ENCODE data around the gene BYSL.
A peak's percentile ranks its signal among the peaks of the same experiment; 100 is the strongest.

BYSL gene

GRCh38 chr6:41957117-41957516, 35.8 kb downstream of the BYSL start:
- Histone ChIP-seq H2BK120ac (ENCODE audit: insufficient read depth, low read length, poor library complexity) (no peak overlapping the region), H3K4me1 (ENCODE audit: control insufficient read depth in 1 of 2, insufficient read depth in 2 of 2, low read length in 2 of 2) (peaks cover 0 to 7% of the 10 kb centered on the region in 2 experiments), H2AK5ac (ENCODE audit: low read length) (no peak overlapping the region), H3K23ac (ENCODE audit: low read length) (no peak overlapping the region), H3K36me3 (ENCODE audit: control insufficient read depth in 1 of 2, insufficient read depth in 2 of 2, low read length in 2 of 2) (no peaks in the 10 kb centered on the region), H4K8ac (ENCODE audit: low read depth, low read length) (no peak overlapping the region), H3K18ac (ENCODE audit: low read length) (no peak overlapping the region), H2BK5ac (ENCODE audit: low read depth, low read length, poor library complexity) (no peak overlapping the region), H3K4me3 (ENCODE audit: low read depth, low read length) (no peak overlapping the region), H3K27ac (ENCODE audit: low read depth, low read length) (peak overlapping the region; percentile 8), H3K14ac (ENCODE audit: low read length) (no peak overlapping the region), H3K9ac (ENCODE audit: low read length) (no peak overlapping the region), H4K91ac (ENCODE audit: low read depth, low read length) (no peak overlapping the region), H3K9me3 (ENCODE audit: insufficient read depth, low read depth, low read length) (no peaks in the 10 kb centered on the region), H3K79me2 (ENCODE audit: control insufficient read depth, insufficient read depth, low read length, poor library complexity) (no peaks in the 10 kb centered on the region), H2AFZ (ENCODE audit: insufficient read depth, low read length, poor library complexity) (no peak overlapping the region), H4K12ac (ENCODE audit: low read depth, low read length) (no peak overlapping the region), H3K4ac (ENCODE audit: low read depth, low read length) (no peak overlapping the region), H3K27me3 (ENCODE audit: insufficient read depth, low read length) (no peaks in the 10 kb centered on the region), H3K4me2 (ENCODE audit: low read length) (no peak overlapping the region), H3K79me1 (ENCODE audit: low read length) (peaks cover 2% of the 10 kb centered on the region), H2BK12ac (ENCODE audit: low read length) (no peak overlapping the region)
- peak; percentile 61 to 78 for DNase-seq
- no CpG with 5 or more reads among the region's 4 CpGs for WGBS (ENCODE audit: extremely low coverage, insufficient coverage, insufficient read length)

- Histone ChIP-seq H4K91ac (ENCODE audit: low read depth, low read length) (no peak overlapping the region), H3K4me3 (ENCODE audit: low read depth, low read length) (no peak overlapping the region), H2AFZ (ENCODE audit: insufficient read depth, low read length, poor library complexity) (no peak overlapping the region), H3K4ac (ENCODE audit: low read depth, low read length) (no peak overlapping the region), H3K79me1 (ENCODE audit: low read length) (peaks cover 2% of the 10 kb centered on the region), H4K12ac (ENCODE audit: low read depth, low read length) (no peak overlapping the region), H3K36me3 (ENCODE audit: control insufficient read depth in 1 of 2, insufficient read depth in 2 of 2, low read length in 2 of 2) (no peaks in the 10 kb centered on the region), H3K27ac (ENCODE audit: low read depth, low read length) (no peak overlapping the region), H3K9ac (ENCODE audit: low read length) (no peak overlapping the region), H3K79me2 (ENCODE audit: control insufficient read depth, insufficient read depth, low read length, poor library complexity) (no peaks in the 10 kb centered on the region), H2AK5ac (ENCODE audit: low read length) (no peak overlapping the region), H3K4me1 (ENCODE audit: control insufficient read depth in 1 of 2, insufficient read depth in 2 of 2, low read length in 2 of 2) (peaks cover 0 to 7% of the 10 kb centered on the region in 2 experiments), H2BK5ac (ENCODE audit: low read depth, low read length, poor library complexity) (no peak overlapping the region), H3K27me3 (ENCODE audit: insufficient read depth, low read length) (no peaks in the 10 kb centered on the region), H2BK120ac (ENCODE audit: insufficient read depth, low read length, poor library complexity) (no peak overlapping the region), H2BK12ac (ENCODE audit: low read length) (no peak overlapping the region), H3K9me3 (ENCODE audit: insufficient read depth, low read depth, low read length) (no peaks in the 10 kb centered on the region), H3K18ac (ENCODE audit: low read length) (no peak overlapping the region), H4K8ac (ENCODE audit: low read depth, low read length) (no peak overlapping the region), H3K23ac (ENCODE audit: low read length) (no peak overlapping the region), H3K4me2 (ENCODE audit: low read length) (no peak overlapping the region), H3K14ac (ENCODE audit: low read length) (no peak overlapping the region)
- no CpG with 5 or more reads among the region's 6 CpGs for whole genome bisulfite sequencing (ENCODE audit: extremely low coverage, insufficient coverage, insufficient read length)
- DNase-seq, result no peak
These were observed 36.9 kb downstream of the BYSL start for GRCh38 chr6:41958022-41958856.

- no CpG with 5 or more reads among the region's 4 CpGs for WGBS (ENCODE audit: extremely low coverage, insufficient coverage, insufficient read length)
- Histone ChIP-seq H3K4me3 (ENCODE audit: low read depth, low read length) (no peak overlapping the region), H3K9me3 (ENCODE audit: insufficient read depth, low read depth, low read length) (no peaks in the 10 kb centered on the region)
These were observed 38.7 kb downstream of the BYSL start for GRCh38 chr6:41960028-41960427.

GRCh38 chr6:41963371-41963770, 42.1 kb downstream of the BYSL start:
- Histone ChIP-seq H3K9ac (ENCODE audit: low read length) (no peak overlapping the region), H3K4me3 (ENCODE audit: low read depth, low read length) (no peak overlapping the region), H3K79me1 (ENCODE audit: low read length) (peaks cover 13% of the 10 kb centered on the region), H3K14ac (ENCODE audit: low read length) (no peak overlapping the region), H3K27ac (ENCODE audit: low read depth, low read length) (no peak overlapping the region), H3K18ac (ENCODE audit: low read length) (no peak overlapping the region), H3K27me3 (ENCODE audit: insufficient read depth, low read length) (no peaks in the 10 kb centered on the region), H2BK5ac (ENCODE audit: low read depth, low read length, poor library complexity) (no peak overlapping the region), H3K23ac (ENCODE audit: low read length) (no peak overlapping the region), H3K4me1 (ENCODE audit: control insufficient read depth in 1 of 2, insufficient read depth in 2 of 2, low read length in 2 of 2) (peaks cover 8 to 11% of the 10 kb centered on the region in 2 experiments), H3K36me3 (ENCODE audit: control insufficient read depth in 1 of 2, insufficient read depth in 2 of 2, low read length in 2 of 2) (no peaks in the 10 kb centered on the region), H4K91ac (ENCODE audit: low read depth, low read length) (no peak overlapping the region), H2BK12ac (ENCODE audit: low read length) (peak overlapping the region; percentile 67), H4K12ac (ENCODE audit: low read depth, low read length) (no peak overlapping the region), H2BK120ac (ENCODE audit: insufficient read depth, low read length, poor library complexity) (no peak overlapping the region), H3K4me2 (ENCODE audit: low read length) (no peak overlapping the region), H2AFZ (ENCODE audit: insufficient read depth, low read length, poor library complexity) (no peak overlapping the region), H2AK5ac (ENCODE audit: low read length) (no peak overlapping the region), H3K79me2 (ENCODE audit: control insufficient read depth, insufficient read depth, low read length, poor library complexity) (no peaks in the 10 kb centered on the region), H4K8ac (ENCODE audit: low read depth, low read length) (no peak overlapping the region), H3K9me3 (ENCODE audit: insufficient read depth, low read depth, low read length) (no peaks in the 10 kb centered on the region), H3K4ac (ENCODE audit: low read depth, low read length) (no peak overlapping the region)
- DNase-seq, result no peak
- no CpG with 5 or more reads among the region's 1 CpG for WGBS (ENCODE audit: extremely low coverage, insufficient coverage, insufficient read length)

More at GRCh38 chr6:41960028-41960427, 38.7 kb downstream of the BYSL start:
- H3K18ac ChIP-seq (ENCODE audit: low read length), result no peak overlapping the region
- no peak overlapping the region for H3K4ac ChIP-seq (ENCODE audit: low read depth, low read length)
- H3K14ac ChIP-seq (ENCODE audit: low read length), result no peak overlapping the region
- no peak overlapping the region for H2BK12ac ChIP-seq (ENCODE audit: low read length)
- H4K91ac ChIP-seq (ENCODE audit: low read depth, low read length), result no peak overlapping the region
- no peaks in the 10 kb centered on the region for H3K79me2 ChIP-seq (ENCODE audit: control insufficient read depth, insufficient read depth, low read length, poor library complexity)
- no peak overlapping the region for H2BK120ac ChIP-seq (ENCODE audit: insufficient read depth, low read length, poor library complexity)
- no peak overlapping the region for H2AFZ ChIP-seq (ENCODE audit: insufficient read depth, low read length, poor library complexity)
- no peak for DNase-seq
- no peak overlapping the region for H2AK5ac ChIP-seq (ENCODE audit: low read length)
- H4K8ac ChIP-seq (ENCODE audit: low read depth, low read length), result no peak overlapping the region
- peaks cover 0 to 7% of the 10 kb centered on the region in 2 experiments for H3K4me1 ChIP-seq (ENCODE audit: control insufficient read depth in 1 of 2, insufficient read depth in 2 of 2, low read length in 2 of 2)
- H3K27ac ChIP-seq (ENCODE audit: low read depth, low read length), result no peak overlapping the region
- H2BK5ac ChIP-seq (ENCODE audit: low read depth, low read length, poor library complexity), result no peak overlapping the region
- no peak overlapping the region for H3K9ac ChIP-seq (ENCODE audit: low read length)
- no peak overlapping the region for H3K4me2 ChIP-seq (ENCODE audit: low read length)
- peaks cover 2% of the 10 kb centered on the region for H3K79me1 ChIP-seq (ENCODE audit: low read length)
- no peaks in the 10 kb centered on the region for H3K36me3 ChIP-seq (ENCODE audit: control insufficient read depth in 1 of 2, insufficient read depth in 2 of 2, low read length in 2 of 2)
- no peaks in the 10 kb centered on the region for H3K27me3 ChIP-seq (ENCODE audit: insufficient read depth, low read length)
- no peak overlapping the region for H4K12ac ChIP-seq (ENCODE audit: low read depth, low read length)
- no peak overlapping the region for H3K23ac ChIP-seq (ENCODE audit: low read length)

Data from trophoblast cell (in vitro differentiated cells and primary cell).